T-helper 2 cell treated with Interferon-gamma antibody and Interleukin-4, amounts not matched to agents 5 μg/mL and 100 μg/mL, for 36 hours (primary cell): ENCODE results near the gene IKZF1.
"Not testable (repeated sequence)": the region's sequence is repeated elsewhere in the genome, so short reads cannot be mapped to it uniquely, and the experiment has no call there.

Experiments
- DNase-seq: peaks from one replicate; pipeline ENCODE4 v3.0.0; 2021; ENCODE audit warnings: low spot score
- H3K27ac Mint-ChIP-seq: one replicate; pipeline ENCODE4 v1.8.0; 2021; ENCODE audit warnings: mild to moderate bottlenecking, mixed read lengths
- H3K27me3 Mint-ChIP-seq: one replicate; pipeline ENCODE4 v1.8.0; 2021; ENCODE audit warnings: low read depth, mixed read lengths
- H3K36me3 Mint-ChIP-seq: one replicate; pipeline ENCODE4 v1.8.0; 2021; ENCODE audit warnings: low read depth, mixed read lengths
- H3K4me1 Mint-ChIP-seq: one replicate; pipeline ENCODE4 v1.8.0; 2021; ENCODE audit warnings: low read depth, mixed read lengths
- H3K4me3 Mint-ChIP-seq: one replicate; pipeline ENCODE4 v1.8.0; 2022; ENCODE audit warnings: mild to moderate bottlenecking, moderate library complexity, mixed read lengths
- H3K9me3 Mint-ChIP-seq: one replicate; pipeline ENCODE4 v1.8.0; 2021; ENCODE audit warnings: mixed read lengths

Gene IKZF1

GRCh38 chr7:50327443-50327842 lies 22.9 kb downstream of the IKZF1 start:
- no peak for DNase-seq
- H3K4me3 Mint-ChIP-seq = peak overlapping the region; percentile 38
- peaks cover 88% of the 10 kb centered on the region for H3K36me3 Mint-ChIP-seq
- no peaks in the 10 kb centered on the region for H3K27me3 Mint-ChIP-seq
- no peaks in the 10 kb centered on the region for H3K9me3 Mint-ChIP-seq
- H3K4me1 Mint-ChIP-seq = peaks cover 74% of the 10 kb centered on the region
- no peak overlapping the region for H3K27ac Mint-ChIP-seq

- Mint-ChIP-seq H3K9me3 (no peaks in the 10 kb centered on the region), H3K4me1 (peaks cover 58% of the 10 kb centered on the region), H3K4me3 (no peak overlapping the region), H3K27me3 (no peaks in the 10 kb centered on the region), H3K36me3 (peaks cover 69% of the 10 kb centered on the region), H3K27ac (no peak overlapping the region)
- DNase-seq = no peak
These were observed 25.3 kb downstream of the IKZF1 start for GRCh38 chr7:50329775-50330174.

GRCh38 chr7:50330254-50330653 lies 25.7 kb downstream of the IKZF1 start:
- Mint-ChIP-seq H3K36me3 (peaks cover 64% of the 10 kb centered on the region), H3K4me1 (peaks cover 56% of the 10 kb centered on the region), H3K4me3 (no peak overlapping the region), H3K27me3 (no peaks in the 10 kb centered on the region), H3K27ac (no peak overlapping the region), H3K9me3 (no peaks in the 10 kb centered on the region)
- no peak for DNase-seq

GRCh38 chr7:50330696-50331095 lies 26.2 kb downstream of the IKZF1 start:
- no peak for DNase-seq
- H3K4me3 Mint-ChIP-seq = no peak overlapping the region
- H3K4me1 Mint-ChIP-seq = peaks cover 56% of the 10 kb centered on the region
- no peak overlapping the region for H3K27ac Mint-ChIP-seq
- H3K9me3 Mint-ChIP-seq = no peaks in the 10 kb centered on the region
- H3K36me3 Mint-ChIP-seq = peaks cover 64% of the 10 kb centered on the region
- no peaks in the 10 kb centered on the region for H3K27me3 Mint-ChIP-seq

GRCh38 chr7:50331564-50332208 lies 27.2 kb downstream of the IKZF1 start:
- Mint-ChIP-seq H3K4me3 (no peak overlapping the region), H3K36me3 (peaks cover 55% of the 10 kb centered on the region), H3K4me1 (peaks cover 54% of the 10 kb centered on the region), H3K27me3 (no peaks in the 10 kb centered on the region), H3K9me3 (no peaks in the 10 kb centered on the region), H3K27ac (no peak overlapping the region)
- DNase-seq = no peak

GRCh38 chr7:50332241-50333165 lies 28.0 kb downstream of the IKZF1 start:
- no peak overlapping the region for H3K27ac Mint-ChIP-seq
- no peak for DNase-seq

GRCh38 chr7:50333221-50333651 lies 28.7 kb downstream of the IKZF1 start:
- Mint-ChIP-seq H3K27ac (no peak overlapping the region), H3K4me3 (no peak overlapping the region), H3K4me1 (peaks cover 60% of the 10 kb centered on the region), H3K27me3 (no peaks in the 10 kb centered on the region), H3K9me3 (no peaks in the 10 kb centered on the region), H3K36me3 (peaks cover 52% of the 10 kb centered on the region)
- DNase-seq = peak; percentile 57

More at GRCh38 chr7:50332241-50333165, 28.0 kb downstream of the IKZF1 start:
- Mint-ChIP-seq H3K36me3 (peaks cover 52% of the 10 kb centered on the region), H3K4me3 (no peak overlapping the region), H3K27me3 (no peaks in the 10 kb centered on the region), H3K4me1 (peaks cover 58% of the 10 kb centered on the region), H3K9me3 (no peaks in the 10 kb centered on the region)

- Mint-ChIP-seq H3K27ac (no peak overlapping the region), H3K36me3 (peaks cover 54% of the 10 kb centered on the region), H3K4me3 (no peak overlapping the region), H3K9me3 (no peaks in the 10 kb centered on the region), H3K4me1 (peaks cover 69% of the 10 kb centered on the region), H3K27me3 (no peaks in the 10 kb centered on the region)
- DNase-seq = no peak
These were observed 30.0 kb downstream of the IKZF1 start for GRCh38 chr7:50334341-50334994.

GRCh38 chr7:50335230-50335794 lies 30.8 kb downstream of the IKZF1 start:
- no peak for DNase-seq
- Mint-ChIP-seq H3K4me1 (peaks cover 70% of the 10 kb centered on the region), H3K27me3 (no peaks in the 10 kb centered on the region), H3K4me3 (no peak overlapping the region), H3K27ac (no peak overlapping the region), H3K9me3 (no peaks in the 10 kb centered on the region), H3K36me3 (peaks cover 53% of the 10 kb centered on the region)

- DNase-seq = peak; percentile 86
- H3K4me3 Mint-ChIP-seq = no peak overlapping the region
- H3K9me3 Mint-ChIP-seq = no peaks in the 10 kb centered on the region
- no peak overlapping the region for H3K27ac Mint-ChIP-seq
- H3K36me3 Mint-ChIP-seq = peaks cover 48% of the 10 kb centered on the region
- H3K27me3 Mint-ChIP-seq = no peaks in the 10 kb centered on the region
- H3K4me1 Mint-ChIP-seq = peaks cover 68% of the 10 kb centered on the region
These were observed 31.6 kb downstream of the IKZF1 start for GRCh38 chr7:50335795-50336754.

GRCh38 chr7:50336894-50337703 lies 32.6 kb downstream of the IKZF1 start:
- no peak for DNase-seq
- Mint-ChIP-seq H3K9me3 (no peaks in the 10 kb centered on the region), H3K36me3 (peaks cover 45% of the 10 kb centered on the region)

GRCh38 chr7:50339472-50339871 lies 35.0 kb downstream of the IKZF1 start:
- not testable (repeated sequence) for DNase-seq, H3K9me3 Mint-ChIP-seq, H3K4me3 Mint-ChIP-seq, H3K27ac Mint-ChIP-seq, H3K27me3 Mint-ChIP-seq
- H3K4me1 Mint-ChIP-seq = peaks cover 79% of the 10 kb centered on the region
- peaks cover 60% of the 10 kb centered on the region for H3K36me3 Mint-ChIP-seq

More at GRCh38 chr7:50336894-50337703, 32.6 kb downstream of the IKZF1 start:
- Mint-ChIP-seq H3K27ac (no peak overlapping the region), H3K4me3 (no peak overlapping the region), H3K27me3 (no peaks in the 10 kb centered on the region), H3K4me1 (peaks cover 67% of the 10 kb centered on the region)
